Karpas-422 (cell line): Measurements from ENCODE around the gene KYAT1. TPM values are rescaled to one million over a fixed set of nuclear protein-coding genes. Genes with fewer than 3 reads are reported as not detected.

Experiments used
- DNase-seq: peaks from one replicate; pipeline ENCODE4 v3.0.0-alpha.2; 2015
- H2AFZ ChIP-seq: fragments of 200-600 bp; sonication (generic); 2 replicates; pipeline ENCODE4 v1.6.1; 2014; ENCODE audit warnings: antibody characterized with exemption, low read length, mixed read lengths
- H3K27ac ChIP-seq: fragments of 200-600 bp; sonication (generic); 2 replicates; pipeline ENCODE4 v1.5.1; 2014; ENCODE audit warnings: mild to moderate bottlenecking, low read length, moderate library complexity
- H3K27me3 ChIP-seq: fragments of 200-600 bp; sonication (generic); 2 replicates; pipeline ENCODE4 v1.6.1; 2014; ENCODE audit warnings: low read length, mixed read lengths
- H3K36me3 ChIP-seq: fragments of 200-600 bp; sonication (generic); 2 replicates; pipeline ENCODE4 v1.6.1; 2014; ENCODE audit warnings: low read length, mixed read lengths; ENCODE audit not compliant: insufficient read depth
- H3K4me1 ChIP-seq: fragments of 200-600 bp; sonication (generic); 2 replicates; pipeline ENCODE4 v1.6.1; 2014; ENCODE audit warnings: mild to moderate bottlenecking, low read length, mixed read lengths
- H3K4me2 ChIP-seq: fragments of 200-600 bp; sonication (generic); 2 replicates; pipeline ENCODE4 v1.6.1; 2014; ENCODE audit warnings: low read length, low read depth, mild to moderate bottlenecking; ENCODE audit not compliant: poor library complexity, severe bottlenecking
- H3K4me3 ChIP-seq: fragments of 200-600 bp; sonication (generic); 2 replicates; pipeline ENCODE4 v1.5.1; 2014; ENCODE audit warnings: mild to moderate bottlenecking, antibody characterized with exemption, low read length, mixed read lengths
- H3K79me2 ChIP-seq: fragments of 200-600 bp; sonication (generic); 2 replicates; pipeline ENCODE4 v1.6.1; 2014; ENCODE audit warnings: mild to moderate bottlenecking, low read length, mixed read lengths
- H3K9ac ChIP-seq: fragments of 200-600 bp; sonication (generic); 2 replicates; pipeline ENCODE4 v1.6.0; 2014; ENCODE audit warnings: low read length
- H3K9me2 ChIP-seq: fragments of 200-600 bp; sonication (generic), shearing (Covaris generic); replicated peaks from 2 replicates; pipeline ENCODE4 v1.6.0; 2014; ENCODE audit warnings: mild to moderate bottlenecking, low read length, moderate library complexity; ENCODE audit not compliant: insufficient read depth
- H3K9me3 ChIP-seq: fragments of 300-700, 200-600 bp; sonication (generic); 2 replicates; pipeline ENCODE4 v1.6.1; 2014; ENCODE audit warnings: low read length, mixed read lengths
- H4K20me1 ChIP-seq: fragments of 200-600 bp; sonication (generic); 2 replicates; pipeline ENCODE4 v1.6.1; 2014; ENCODE audit warnings: mild to moderate bottlenecking, antibody characterized with exemption, low read length, low read depth; ENCODE audit not compliant: insufficient read depth
- total RNA-seq: library from RNA; depleted of rRNA; stranded (reverse); fragments of >200 nt; shearing (Covaris generic); gene quantifications from 2 replicates; pipeline ENCODE4 v1.2.3, GENCODE V29; 2014; ENCODE audit warnings: low replicate concordance

Gene KYAT1
- total RNA-seq, 1 experiment from 2014 or later: 26.8 TPM

GRCh38 chr9:128912270-128912853 lies 30.6 kb upstream of the KYAT1 start:
- Histone ChIP-seq H4K20me1 (0 out of 2 replicates have a peak, but pooled peaks cover 5% of the 10 kb centered on the region), H3K4me1 (no peaks in the 10 kb centered on the region), H3K27me3 (no peaks in the 10 kb centered on the region), H3K4me2 (no peak overlapping the region), H2AFZ (no peak overlapping the region), H3K27ac (no peak overlapping the region), H3K36me3 (no peaks in the 10 kb centered on the region), H3K9me2 (no peaks in the 10 kb centered on the region), H3K4me3 (no peak overlapping the region), H3K79me2 (peaks cover 3% of the 10 kb centered on the region; the same call in 1 of the 2 replicates), H3K9me3 (no peaks in the 10 kb centered on the region), H3K9ac (no peak overlapping the region)
- DNase-seq: no peak

GRCh38 chr9:128911529-128912035 lies 29.8 kb upstream of the KYAT1 start:
- no peak overlapping the region for H3K9ac ChIP-seq
- no peaks in the 10 kb centered on the region for H3K36me3 ChIP-seq
- peaks cover 3% of the 10 kb centered on the region; the same call in 1 of the 2 replicates for H3K79me2 ChIP-seq
- H3K4me2 ChIP-seq: no peak overlapping the region
- 0 out of 2 replicates have a peak, but pooled peaks cover 5% of the 10 kb centered on the region for H4K20me1 ChIP-seq
- no peak for DNase-seq
- H3K27ac ChIP-seq: no peak overlapping the region
- H3K4me3 ChIP-seq: no peak overlapping the region
- H3K9me3 ChIP-seq: no peaks in the 10 kb centered on the region
- no peaks in the 10 kb centered on the region for H3K4me1 ChIP-seq
- H2AFZ ChIP-seq: no peak overlapping the region
- no peaks in the 10 kb centered on the region for H3K27me3 ChIP-seq
- H3K9me2 ChIP-seq: no peaks in the 10 kb centered on the region

GRCh38 chr9:128910906-128911305 lies 29.2 kb upstream of the KYAT1 start:
- H3K4me3 ChIP-seq: no peak overlapping the region
- H3K27ac ChIP-seq: no peak overlapping the region
- H3K79me2 ChIP-seq: peaks cover 3% of the 10 kb centered on the region; the same call in 1 of the 2 replicates
- DNase-seq: no peak
- no peaks in the 10 kb centered on the region for H3K9me2 ChIP-seq
- H3K27me3 ChIP-seq: no peaks in the 10 kb centered on the region
- H3K4me2 ChIP-seq: no peak overlapping the region
- no peak overlapping the region for H3K9ac ChIP-seq
- H3K36me3 ChIP-seq: no peaks in the 10 kb centered on the region
- no peaks in the 10 kb centered on the region for H3K9me3 ChIP-seq
- 0 out of 2 replicates have a peak, but pooled peaks cover 5% of the 10 kb centered on the region for H4K20me1 ChIP-seq
- H3K4me1 ChIP-seq: no peaks in the 10 kb centered on the region
- H2AFZ ChIP-seq: no peak overlapping the region

GRCh38 chr9:128909859-128910258 lies 28.1 kb upstream of the KYAT1 start:
- no peak for DNase-seq
- no peaks in the 10 kb centered on the region for H3K4me1 ChIP-seq
- H3K27ac ChIP-seq: no peak overlapping the region
- H3K9me2 ChIP-seq: no peaks in the 10 kb centered on the region
- 0 out of 2 replicates have a peak, but pooled peaks cover 5% of the 10 kb centered on the region for H4K20me1 ChIP-seq
- H3K36me3 ChIP-seq: no peaks in the 10 kb centered on the region
- H3K9me3 ChIP-seq: no peaks in the 10 kb centered on the region
- no peak overlapping the region for H3K4me3 ChIP-seq
- H3K9ac ChIP-seq: no peak overlapping the region
- no peaks in the 10 kb centered on the region for H3K27me3 ChIP-seq
- H3K79me2 ChIP-seq: peaks cover 3% of the 10 kb centered on the region; the same call in 1 of the 2 replicates
- H3K4me2 ChIP-seq: no peak overlapping the region
- no peak overlapping the region for H2AFZ ChIP-seq

GRCh38 chr9:128908372-128908771 lies 26.6 kb upstream of the KYAT1 start:
- no peak for DNase-seq
- Histone ChIP-seq H4K20me1 (0 out of 2 replicates have a peak, but pooled peaks cover 5% of the 10 kb centered on the region), H3K27ac (no peak overlapping the region), H3K9me3 (no peaks in the 10 kb centered on the region), H3K27me3 (no peaks in the 10 kb centered on the region), H3K9me2 (no peaks in the 10 kb centered on the region), H3K9ac (no peak overlapping the region), H3K36me3 (no peaks in the 10 kb centered on the region), H2AFZ (no peak overlapping the region), H3K79me2 (peaks cover 3% of the 10 kb centered on the region; the same call in 1 of the 2 replicates), H3K4me2 (no peak overlapping the region), H3K4me1 (no peaks in the 10 kb centered on the region), H3K4me3 (no peak overlapping the region)

GRCh38 chr9:128906741-128907140 lies 25.0 kb upstream of the KYAT1 start:
- Histone ChIP-seq H3K36me3 (no peaks in the 10 kb centered on the region), H3K4me2 (no peak overlapping the region), H4K20me1 (no peaks in the 10 kb centered on the region), H3K4me3 (no peak overlapping the region), H3K9me3 (no peaks in the 10 kb centered on the region), H3K27ac (no peak overlapping the region), H3K9me2 (no peaks in the 10 kb centered on the region), H3K4me1 (no peaks in the 10 kb centered on the region), H3K27me3 (no peaks in the 10 kb centered on the region), H3K79me2 (no peaks in the 10 kb centered on the region), H3K9ac (no peak overlapping the region), H2AFZ (no peak overlapping the region)
- DNase-seq: no peak

GRCh38 chr9:128905964-128906363 lies 24.2 kb upstream of the KYAT1 start:
- no peaks in the 10 kb centered on the region for H3K4me1 ChIP-seq
- DNase-seq: no peak
- no peaks in the 10 kb centered on the region for H3K27me3 ChIP-seq
- no peak overlapping the region for H3K9ac ChIP-seq
- H3K4me2 ChIP-seq: no peak overlapping the region
- H3K4me3 ChIP-seq: no peak overlapping the region
- H2AFZ ChIP-seq: no peak overlapping the region
- no peaks in the 10 kb centered on the region for H4K20me1 ChIP-seq
- H3K36me3 ChIP-seq: no peaks in the 10 kb centered on the region
- H3K9me2 ChIP-seq: no peaks in the 10 kb centered on the region
- H3K27ac ChIP-seq: no peak overlapping the region
- no peaks in the 10 kb centered on the region for H3K9me3 ChIP-seq
- no peaks in the 10 kb centered on the region for H3K79me2 ChIP-seq

GRCh38 chr9:128903871-128904620 lies 22.3 kb upstream of the KYAT1 start:
- H3K36me3 ChIP-seq: no peaks in the 10 kb centered on the region
- H2AFZ ChIP-seq: no peak overlapping the region
- no peaks in the 10 kb centered on the region for H3K27me3 ChIP-seq
- no peaks in the 10 kb centered on the region for H4K20me1 ChIP-seq
- DNase-seq: no peak
- no peaks in the 10 kb centered on the region for H3K79me2 ChIP-seq
- no peaks in the 10 kb centered on the region for H3K9me2 ChIP-seq
- H3K27ac ChIP-seq: no peak overlapping the region
- H3K9me3 ChIP-seq: no peaks in the 10 kb centered on the region
- H3K4me1 ChIP-seq: no peaks in the 10 kb centered on the region
- no peak overlapping the region for H3K9ac ChIP-seq
- no peak overlapping the region for H3K4me2 ChIP-seq
- no peak overlapping the region for H3K4me3 ChIP-seq
